22Rv1 (cell line): Measurements from ENCODE around the gene HLA-DRA.

ENCODE experiments used
- H3K27ac ChIP-seq: fragments of 450-650 bp; 2 replicates; pipeline ENCODE4 v1.5.1; 2017
- ZFX ChIP-seq: fragments of 450-650 bp; IDR thresholded peaks from 2 replicates; pipeline ENCODE4 v1.6.1; 2017; ENCODE audit warnings: antibody characterized with exemption, borderline replicate concordance
- TF ChIP-seq, protein P1 (sequence below): fragments of 450-650 bp; IDR thresholded peaks from 2 replicates; pipeline ENCODE4 v1.5.1; 2017; ENCODE audit warnings: mild to moderate bottlenecking

Gene HLA-DRA

DNA sequence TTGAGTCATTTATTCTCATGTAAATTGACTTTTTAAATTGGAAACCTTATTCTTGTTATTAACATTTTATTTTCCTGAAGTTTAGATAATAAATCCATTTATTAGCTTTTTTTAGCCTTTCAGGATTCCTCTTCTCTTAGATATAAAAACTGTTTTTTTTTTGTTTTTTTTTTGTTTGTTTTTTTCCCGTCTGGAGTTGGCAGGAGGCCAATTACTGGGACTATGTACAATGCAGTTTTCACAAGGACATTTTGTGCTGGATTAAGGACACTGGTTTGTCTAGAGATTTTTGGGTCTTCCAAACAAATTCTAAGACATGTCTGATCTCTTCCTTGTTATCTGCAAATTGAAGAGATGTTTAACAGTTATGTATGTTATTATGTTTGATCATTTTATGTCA is 34.0 kb upstream of the HLA-DRA start:
- 0 out of 2 replicates have a peak overlapping the region, but pooled peaks have one; percentile 32 for H3K27ac ChIP-seq
- TF ChIP-seq, protein P1, sequence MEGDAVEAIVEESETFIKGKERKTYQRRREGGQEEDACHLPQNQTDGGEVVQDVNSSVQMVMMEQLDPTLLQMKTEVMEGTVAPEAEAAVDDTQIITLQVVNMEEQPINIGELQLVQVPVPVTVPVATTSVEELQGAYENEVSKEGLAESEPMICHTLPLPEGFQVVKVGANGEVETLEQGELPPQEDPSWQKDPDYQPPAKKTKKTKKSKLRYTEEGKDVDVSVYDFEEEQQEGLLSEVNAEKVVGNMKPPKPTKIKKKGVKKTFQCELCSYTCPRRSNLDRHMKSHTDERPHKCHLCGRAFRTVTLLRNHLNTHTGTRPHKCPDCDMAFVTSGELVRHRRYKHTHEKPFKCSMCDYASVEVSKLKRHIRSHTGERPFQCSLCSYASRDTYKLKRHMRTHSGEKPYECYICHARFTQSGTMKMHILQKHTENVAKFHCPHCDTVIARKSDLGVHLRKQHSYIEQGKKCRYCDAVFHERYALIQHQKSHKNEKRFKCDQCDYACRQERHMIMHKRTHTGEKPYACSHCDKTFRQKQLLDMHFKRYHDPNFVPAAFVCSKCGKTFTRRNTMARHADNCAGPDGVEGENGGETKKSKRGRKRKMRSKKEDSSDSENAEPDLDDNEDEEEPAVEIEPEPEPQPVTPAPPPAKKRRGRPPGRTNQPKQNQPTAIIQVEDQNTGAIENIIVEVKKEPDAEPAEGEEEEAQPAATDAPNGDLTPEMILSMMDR: no peak
- TF ChIP-seq ZFX: no peak

- TF ChIP-seq ZFX: no peak
- TF ChIP-seq, protein P1: no peak
- H3K27ac ChIP-seq: 0 out of 2 replicates have a peak overlapping the region, but pooled peaks have one; percentile 32
These were observed 33.5 kb upstream of the HLA-DRA start for GRCh38 chr6:32406197-32406596.

DNA sequence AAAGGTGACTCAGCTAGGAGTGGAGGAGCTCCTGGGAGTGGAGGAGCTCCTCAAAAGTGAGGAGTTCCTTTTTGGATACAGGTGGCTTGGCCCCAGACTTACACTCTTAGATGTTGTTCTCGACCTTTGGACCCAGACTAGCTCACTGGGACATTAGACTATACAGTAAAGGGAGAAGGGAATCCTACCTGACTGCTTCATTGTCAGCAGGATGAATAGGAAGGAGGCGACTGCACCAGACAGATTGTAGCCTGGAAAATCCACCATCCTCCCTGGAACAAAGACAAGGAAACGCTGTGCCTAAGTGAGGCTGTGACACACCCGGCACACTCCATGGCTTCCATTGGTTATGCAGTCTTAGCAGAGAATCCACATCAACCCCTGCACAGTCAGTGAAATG is 32.8 kb upstream of the HLA-DRA start, which contains the start of gene BTNL2:
BTNL2 (minus strand) TSS at position 325 of the 400 bp plus-strand sequence; CDS start at position 267, 58 bp downstream.
- no peak for TF ChIP-seq ZFX
- TF ChIP-seq, protein P1: no peak
- 0 out of 2 replicates have a peak within 1 kb of the TSS, but pooled peaks have one; percentile 32 for H3K27ac ChIP-seq

DNA sequence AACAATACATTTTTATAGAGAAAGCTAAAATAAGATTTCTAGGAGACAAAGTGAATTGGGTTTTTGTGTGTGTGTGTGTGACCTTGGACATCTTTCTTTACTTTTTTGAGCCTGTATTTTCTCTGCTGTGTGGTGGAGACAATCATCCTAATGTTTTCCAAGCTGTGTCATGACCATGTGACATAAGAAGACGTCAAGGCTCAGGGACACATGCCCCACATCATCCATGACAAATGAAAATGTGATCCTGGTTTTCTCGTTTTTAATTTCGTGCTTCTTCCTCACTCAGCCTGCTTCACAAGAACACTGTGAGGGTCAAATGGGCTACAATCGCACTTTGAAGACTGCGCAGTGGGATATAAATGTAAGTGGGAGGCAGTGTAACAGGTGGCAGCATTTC is 28.8 kb upstream of the HLA-DRA start:
- TF ChIP-seq, protein P1: no peak
- TF ChIP-seq ZFX: no peak
- no peak overlapping the region for H3K27ac ChIP-seq

- H3K27ac ChIP-seq: peak overlapping the region; percentile 47
- TF ChIP-seq ZFX: no peak
- TF ChIP-seq, protein P1: no peak
These were observed 27.9 kb upstream of the HLA-DRA start for GRCh38 chr6:32411566-32412327.

DNA sequence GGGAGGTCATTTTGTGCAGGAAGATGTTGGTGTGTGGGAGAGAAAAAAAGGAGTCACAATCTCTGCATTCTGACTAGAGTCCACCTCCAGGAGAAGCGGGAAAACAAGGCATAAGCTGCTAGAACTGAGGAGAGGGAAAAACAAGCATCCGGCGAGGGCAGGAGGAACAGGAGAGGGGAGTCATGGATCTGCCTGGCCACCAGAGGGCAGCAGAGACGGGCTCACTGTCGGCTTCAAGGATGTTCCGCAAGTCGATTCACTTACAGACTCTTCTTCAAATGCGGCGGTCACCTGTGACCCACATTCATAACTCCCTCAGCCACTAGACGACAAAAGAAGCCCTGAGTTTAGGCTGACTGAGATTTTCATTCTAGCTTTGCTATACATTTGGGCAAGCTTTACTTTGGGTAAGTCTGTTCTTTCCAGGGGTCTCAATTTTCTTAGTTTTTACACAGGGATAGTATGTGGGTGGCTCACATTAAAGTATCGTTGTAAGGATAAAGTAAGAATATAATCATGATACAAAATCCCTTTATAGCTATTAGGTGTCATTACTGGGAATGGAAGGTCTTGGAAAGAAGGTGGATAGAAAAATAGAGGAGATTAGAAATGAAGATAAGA is 26.1 kb upstream of the HLA-DRA start:
- no peak overlapping the region for H3K27ac ChIP-seq
- no peak for TF ChIP-seq ZFX
- TF ChIP-seq, protein P1: peak; percentile 97

GRCh38 chr6:32415521-32416019 is 24.1 kb upstream of the HLA-DRA start:
- TF ChIP-seq, protein P1: peak; percentile 96
- TF ChIP-seq ZFX: no peak
- H3K27ac ChIP-seq: no peak overlapping the region
